Activated T-cell treated with anti-CD3 and anti-CD28 coated beads for 4 hours (primary cell): ENCODE measurements around the gene PARL.

Experiments
- DNase-seq: peaks from one replicate; pipeline ENCODE4 v3.0.0-alpha.2; 2020

Gene PARL

DNA sequence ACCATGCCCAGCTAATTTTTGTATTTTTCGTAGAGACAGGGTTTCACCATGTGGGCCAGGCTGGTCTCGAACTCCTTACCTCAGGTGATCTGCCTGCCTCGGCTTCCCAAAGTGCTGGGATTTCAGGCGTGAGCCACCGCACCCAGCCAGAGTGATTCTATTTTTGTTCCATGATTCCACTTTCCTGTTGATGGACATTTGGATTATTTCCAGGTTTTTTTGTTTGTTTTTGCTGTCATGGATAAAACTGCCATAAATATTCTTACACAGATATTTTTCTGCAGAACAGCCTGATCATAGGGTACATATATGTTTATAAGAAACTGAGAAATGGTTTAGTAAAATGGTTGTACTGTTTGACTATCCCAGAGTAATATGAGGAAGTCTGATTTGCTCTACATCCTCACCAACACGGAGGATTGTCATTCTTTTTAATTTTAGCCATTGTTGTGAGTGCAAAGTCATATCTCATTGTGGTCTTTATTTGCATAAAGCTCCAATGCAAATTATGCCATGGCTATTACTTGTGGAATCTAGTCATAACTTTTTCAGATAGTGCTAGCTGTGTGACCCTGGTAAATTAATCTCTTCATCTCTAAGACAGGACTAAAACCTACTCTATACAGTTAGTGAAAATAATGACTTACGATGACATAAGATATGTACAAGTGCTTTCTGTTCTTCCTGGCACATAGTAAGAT lies 102.0 kb downstream of the PARL start:
- no peak for DNase-seq

DNA sequence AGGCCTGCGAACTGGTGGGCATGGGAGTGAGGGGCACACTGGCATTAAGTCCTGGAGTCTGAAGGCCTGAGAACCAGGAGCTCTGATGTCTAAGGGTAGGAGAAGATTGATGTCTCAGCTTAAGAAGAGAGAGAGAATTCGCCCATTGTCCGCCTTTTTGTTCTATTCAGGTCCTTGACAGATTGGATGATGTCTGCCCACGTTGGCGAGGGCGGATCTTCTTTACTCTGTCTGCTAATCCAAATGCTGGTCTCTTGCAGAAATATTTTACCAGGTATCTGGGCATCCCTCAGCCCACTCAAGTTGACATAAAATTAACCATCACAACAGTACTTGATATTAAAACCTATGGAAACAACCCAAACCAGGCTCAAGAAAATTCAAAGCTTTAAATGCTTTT lies 103.4 kb downstream of the PARL start:
- DNase-seq = no peak

DNA sequence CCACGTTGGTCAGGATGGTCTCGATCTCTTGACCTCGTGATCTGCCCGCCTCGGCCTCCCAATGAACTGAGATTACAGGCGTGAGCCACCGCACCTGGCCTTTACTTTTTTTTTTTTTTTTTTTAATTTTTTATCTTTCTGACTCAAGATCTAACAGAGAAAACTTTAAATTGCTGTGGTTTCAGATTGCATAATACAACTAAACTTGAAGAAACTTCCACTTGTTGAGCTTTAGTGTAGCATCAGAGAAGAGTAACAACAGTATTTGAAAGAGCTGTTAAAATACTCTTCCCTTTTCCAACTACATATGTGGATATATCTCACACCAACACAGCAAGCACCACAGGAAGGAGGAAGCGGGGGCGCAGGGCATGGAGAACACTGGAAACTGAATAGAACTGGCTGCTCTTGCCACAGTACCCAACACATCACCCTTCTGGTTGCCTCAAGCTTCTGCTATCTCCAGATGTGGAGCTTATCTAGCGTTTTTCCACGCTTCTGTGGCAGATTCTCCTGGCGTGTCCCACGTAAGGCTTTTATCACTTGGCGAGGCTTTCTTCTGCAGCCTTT lies 104.7 kb downstream of the PARL start:
- DNase-seq = no peak
